Right lobe of liver (tissue), 4 donors: ENCODE results near the gene FANCC.

Experiments
- CTCF ChIP-seq, 4 donors: fragments of 200-600 bp in 3 of 4; fragments of 450-650 bp in 1 of 4; IDR thresholded peaks; one replicate each; pipeline versions ENCODE4 v1.5.1 to v1.8.0; 2016 to 2022; ENCODE audit warnings: antibody characterized with exemption in 4 of 4, mild to moderate bottlenecking in 2 of 4
- POLR2A ChIP-seq: fragments of 450-650 bp; IDR thresholded peaks from one replicate; pipeline ENCODE4 v1.6.1; 2017; ENCODE audit warnings: antibody characterized with exemption, mild to moderate bottlenecking
- donor health status: DM: no; HTN: no; CAD: no.
- donor health status: DM: no; HTN: no; CAD: no.
- donor health status: DM: no; HTN: yes; CAD: no.

- TF ChIP-seq CTCF (IDR thresholded peaks at IDR 0.05) (peak in 2 of 4 donors; percentile 22), POLR2A (no peak)
Observed at GRCh38 chr9:95087659-95088242, 229.8 kb downstream of the FANCC start.
